Suprapubic skin (tissue), 4 donors: ENCODE data around the gene PPP1CA. TPM values are rescaled to one million over a fixed set of nuclear protein-coding genes. Genes with fewer than 3 reads are reported as not detected.
"Not testable (repeated sequence)": the region's sequence is repeated elsewhere in the genome, so short reads cannot be mapped to it uniquely, and the experiment has no call there.

ENCODE experiments used
- DNase-seq, 2 donors: peaks; one replicate each; pipeline ENCODE4 v3.0.0-alpha.2; 2019; ENCODE audit warnings: low spot score in 2 of 2
- H3K27ac ChIP-seq: fragments of 200-600 bp; sonication (generic); one replicate; pipeline ENCODE4 v1.5.1; 2019
- H3K27me3 ChIP-seq: fragments of 200-600 bp; sonication (generic); one replicate; pipeline ENCODE4 v1.5.1; 2019
- H3K36me3 ChIP-seq: fragments of 200-600 bp; sonication (generic); one replicate; pipeline ENCODE4 v1.5.1; 2019
- H3K4me1 ChIP-seq: fragments of 200-600 bp; sonication (generic); one replicate; pipeline ENCODE4 v1.5.1; 2019
- H3K4me3 ChIP-seq: fragments of 200-600 bp; sonication (generic); one replicate; pipeline ENCODE4 v1.5.1; 2019; ENCODE audit warnings: mild to moderate bottlenecking
- H3K9me3 ChIP-seq: fragments of 200-600 bp; sonication (generic); one replicate; pipeline ENCODE4 v1.5.1; 2019
- CTCF ChIP-seq, 2 donors: fragments of 200-600 bp in 1 of 2; fragments of 450-650 bp in 1 of 2; sonication (generic) in 1 of 2; IDR thresholded peaks; one replicate each; pipeline ENCODE4 v1.5.1; 2016 to 2019; ENCODE audit warnings: antibody characterized with exemption in 2 of 2, mild to moderate bottlenecking in 1 of 2, moderate library complexity in 1 of 2
- EP300 ChIP-seq: sonication (generic); formaldehyde crosslinking; IDR thresholded peaks from one replicate; pipeline ENCODE4 v1.6.1; 2017; ENCODE audit warnings: antibody characterized with exemption
- POLR2A ChIP-seq, 2 donors: fragments of 450-650 bp; IDR thresholded peaks; one replicate each; pipeline ENCODE4 v1.6.1; 2017; ENCODE audit warnings: antibody characterized with exemption in 2 of 2, mild to moderate bottlenecking in 2 of 2, moderate library complexity in 2 of 2
- POLR2AphosphoS5 ChIP-seq, 3 donors: sonication (generic); formaldehyde crosslinking; IDR thresholded peaks; one replicate each; pipeline ENCODE4 v1.6.1; 2017; ENCODE audit warnings: antibody characterized with exemption in 3 of 3
- WGBS: methylation state at CpG from one replicate; pipeline ENCODE4 v1.1.5; 2018; 5-methylcytosine and 5-hydroxymethylcytosine counted together
- total RNA-seq, 4 donors: library from RNA; depleted of rRNA; stranded (reverse); fragments of >200 nt; gene quantifications; one replicate each; pipeline ENCODE4 v1.1.0, GENCODE V29; 2016

The PPP1CA gene
- total RNA-seq, 4 donors from 2014 or later, result 75.6 to 158 (median 121) TPM

GRCh38 chr11:67406420-67406968 is 4.8 kb upstream of the PPP1CA start:
- Histone ChIP-seq H3K9me3 (no peaks in the 10 kb centered on the region), H3K4me1 (peaks cover 41% of the 10 kb centered on the region), H3K27me3 (peaks cover 30% of the 10 kb centered on the region), H3K4me3 (no peak overlapping the region), H3K36me3 (no peaks in the 10 kb centered on the region), H3K27ac (no peak overlapping the region)
- 74% methylated on average over 3 of the region's 18 CpGs for WGBS
- no peak for TF ChIP-seq POLR2AphosphoS5 (IDR thresholded peaks at IDR 0.05)
- DNase-seq, result no peak

- 93% methylated on average over 6 of the region's 9 CpGs for WGBS
- no peak for TF ChIP-seq POLR2A (IDR thresholded peaks at IDR 0.05)
- TF ChIP-seq EP300, result no peak
- no peak for TF ChIP-seq CTCF (IDR thresholded peaks at IDR 0.05)
- TF ChIP-seq POLR2AphosphoS5 (IDR thresholded peaks at IDR 0.05), result no peak
- Histone ChIP-seq H3K9me3 (no peaks in the 10 kb centered on the region), H3K27me3 (peaks cover 25% of the 10 kb centered on the region), H3K27ac (no peak overlapping the region), H3K4me3 (no peak overlapping the region), H3K4me1 (peaks cover 45% of the 10 kb centered on the region), H3K36me3 (no peaks in the 10 kb centered on the region)
- no peak for DNase-seq
These were observed 4.2 kb upstream of the PPP1CA start for GRCh38 chr11:67405688-67406339.

GRCh38 chr11:67405196-67405567 is 3.5 kb upstream of the PPP1CA start:
- Histone ChIP-seq H3K9me3 (no peaks in the 10 kb centered on the region), H3K36me3 (no peaks in the 10 kb centered on the region), H3K27me3 (peaks cover 19% of the 10 kb centered on the region), H3K27ac (no peak overlapping the region), H3K4me3 (no peak overlapping the region), H3K4me1 (peaks cover 51% of the 10 kb centered on the region)
- WGBS, result 80% methylated on average over 6 of the region's 6 CpGs
- no peak for TF ChIP-seq EP300
- TF ChIP-seq POLR2A (IDR thresholded peaks at IDR 0.05), result no peak
- no peak for TF ChIP-seq CTCF (IDR thresholded peaks at IDR 0.05)
- TF ChIP-seq POLR2AphosphoS5 (IDR thresholded peaks at IDR 0.05), result no peak
- no peak for DNase-seq

- DNase-seq, result no peak
- peak overlapping the region; percentile 6 for H3K4me3 ChIP-seq
- H3K36me3 ChIP-seq, result peaks cover 3% of the 10 kb centered on the region
- TF ChIP-seq POLR2A (IDR thresholded peaks at IDR 0.05) (no peak), POLR2AphosphoS5 (IDR thresholded peaks at IDR 0.05) (no peak), CTCF (IDR thresholded peaks at IDR 0.05) (no peak), EP300 (no peak)
- H3K27ac ChIP-seq, result no peak overlapping the region
- 55% methylated on average over 11 of the region's 13 CpGs for WGBS
- peaks cover 18% of the 10 kb centered on the region for H3K27me3 ChIP-seq
- H3K4me1 ChIP-seq, result peaks cover 51% of the 10 kb centered on the region
- no peaks in the 10 kb centered on the region for H3K9me3 ChIP-seq
These were observed 3.0 kb upstream of the PPP1CA start for GRCh38 chr11:67404515-67405195.

- DNase-seq, H3K4me3 ChIP-seq, H3K27me3 ChIP-seq, H3K27ac ChIP-seq, H3K9me3 ChIP-seq: not testable (repeated sequence)
- peaks cover 19% of the 10 kb centered on the region for H3K36me3 ChIP-seq
- H3K4me1 ChIP-seq, result peaks cover 47% of the 10 kb centered on the region
- WGBS, result 93% methylated on average over 9 of the region's 9 CpGs
These were observed 1.4 kb upstream of the PPP1CA start for GRCh38 chr11:67403085-67403484.

- H3K4me3 ChIP-seq, result peak overlapping the region; percentile 90
- not testable (repeated sequence) for DNase-seq, H3K9me3 ChIP-seq, H3K27me3 ChIP-seq
- WGBS, result 42% methylated on average over 19 of the region's 19 CpGs
- peaks cover 42% of the 10 kb centered on the region for H3K4me1 ChIP-seq
- peak overlapping the region; percentile 96 for H3K27ac ChIP-seq
- peaks cover 27% of the 10 kb centered on the region for H3K36me3 ChIP-seq
These were observed 658 bp upstream of the PPP1CA start for GRCh38 chr11:67402192-67402839.
